ENCODE measurements around the gene IKBKE.

IKBKE gene

DNA sequence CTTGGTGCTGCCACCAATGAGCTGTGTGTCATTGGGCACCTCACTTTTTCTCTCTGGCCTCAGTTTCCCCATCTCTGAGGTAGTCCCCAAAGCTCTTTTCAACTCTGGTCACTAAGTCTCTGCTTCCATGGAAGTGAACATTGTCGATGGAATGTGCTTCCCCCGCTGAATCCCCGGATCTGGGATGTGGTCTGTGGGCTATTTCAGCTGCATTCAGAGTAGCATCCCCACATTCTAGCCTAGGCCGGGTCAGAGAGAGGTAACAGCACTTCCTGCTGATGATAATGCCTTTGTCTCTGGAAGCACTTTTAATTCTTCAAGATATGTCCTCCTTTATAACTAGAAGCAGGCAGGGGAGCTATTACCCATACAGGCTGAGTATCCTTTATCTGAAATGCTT is 66.9 kb downstream of the IKBKE start:
- H3K4me3 ChIP-seq (ENCODE audit: low read depth, low read length): no peak overlapping the region
- DNase-seq (ENCODE audit: low read depth): no peak
- in situ Hi-C loops (cut with HindIII; ENCODE audit: low sequenced_read_pairs): no loop called here
- TF ChIP-seq, protein P1, sequence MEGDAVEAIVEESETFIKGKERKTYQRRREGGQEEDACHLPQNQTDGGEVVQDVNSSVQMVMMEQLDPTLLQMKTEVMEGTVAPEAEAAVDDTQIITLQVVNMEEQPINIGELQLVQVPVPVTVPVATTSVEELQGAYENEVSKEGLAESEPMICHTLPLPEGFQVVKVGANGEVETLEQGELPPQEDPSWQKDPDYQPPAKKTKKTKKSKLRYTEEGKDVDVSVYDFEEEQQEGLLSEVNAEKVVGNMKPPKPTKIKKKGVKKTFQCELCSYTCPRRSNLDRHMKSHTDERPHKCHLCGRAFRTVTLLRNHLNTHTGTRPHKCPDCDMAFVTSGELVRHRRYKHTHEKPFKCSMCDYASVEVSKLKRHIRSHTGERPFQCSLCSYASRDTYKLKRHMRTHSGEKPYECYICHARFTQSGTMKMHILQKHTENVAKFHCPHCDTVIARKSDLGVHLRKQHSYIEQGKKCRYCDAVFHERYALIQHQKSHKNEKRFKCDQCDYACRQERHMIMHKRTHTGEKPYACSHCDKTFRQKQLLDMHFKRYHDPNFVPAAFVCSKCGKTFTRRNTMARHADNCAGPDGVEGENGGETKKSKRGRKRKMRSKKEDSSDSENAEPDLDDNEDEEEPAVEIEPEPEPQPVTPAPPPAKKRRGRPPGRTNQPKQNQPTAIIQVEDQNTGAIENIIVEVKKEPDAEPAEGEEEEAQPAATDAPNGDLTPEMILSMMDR (IDR thresholded peaks at IDR 0.05; ENCODE audit: low read depth, low read length, missing control alignments): no peak

DNA sequence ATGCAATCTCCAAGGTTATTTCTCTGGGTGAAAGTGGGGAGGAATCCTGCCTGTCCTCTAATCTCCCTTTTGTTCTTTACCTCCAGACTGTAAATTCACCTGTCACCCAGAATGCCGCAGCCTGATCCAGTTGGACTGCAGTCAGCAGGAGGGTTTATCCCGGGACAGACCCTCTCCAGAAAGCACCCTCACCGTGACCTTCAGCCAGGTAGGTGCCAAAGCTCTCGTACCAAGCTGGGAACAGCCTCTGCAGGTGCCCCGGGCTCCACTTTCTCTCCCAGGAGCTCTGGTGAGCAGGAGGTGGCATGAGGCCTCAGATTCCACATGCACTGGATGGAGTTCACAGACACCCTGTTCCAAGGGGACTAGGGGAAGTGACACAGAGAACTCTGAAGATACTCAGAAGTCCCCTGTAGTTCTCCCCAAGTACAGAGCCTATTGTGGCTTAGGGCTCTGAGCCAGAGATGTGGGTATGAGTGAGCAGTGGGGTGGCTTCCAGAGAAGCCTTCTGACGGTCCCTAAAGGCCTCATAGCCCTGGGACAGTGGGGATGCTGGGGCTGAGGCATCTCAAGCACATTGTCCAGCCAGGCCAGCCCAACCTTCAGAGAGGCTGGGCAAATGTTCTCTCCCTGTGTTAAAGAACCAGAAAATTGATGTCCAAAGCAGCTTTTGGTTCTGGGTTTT is 68.0 kb downstream of the IKBKE start:
- TF ChIP-seq, protein P1 (IDR thresholded peaks at IDR 0.05; ENCODE audit: low read depth, low read length, missing control alignments): no peak
- no peak for DNase-seq (ENCODE audit: low read depth)
- no peak overlapping the region for H3K4me3 ChIP-seq (ENCODE audit: low read depth, low read length)
- in situ Hi-C loops (cut with HindIII; ENCODE audit: low sequenced_read_pairs): no loop called here

DNA sequence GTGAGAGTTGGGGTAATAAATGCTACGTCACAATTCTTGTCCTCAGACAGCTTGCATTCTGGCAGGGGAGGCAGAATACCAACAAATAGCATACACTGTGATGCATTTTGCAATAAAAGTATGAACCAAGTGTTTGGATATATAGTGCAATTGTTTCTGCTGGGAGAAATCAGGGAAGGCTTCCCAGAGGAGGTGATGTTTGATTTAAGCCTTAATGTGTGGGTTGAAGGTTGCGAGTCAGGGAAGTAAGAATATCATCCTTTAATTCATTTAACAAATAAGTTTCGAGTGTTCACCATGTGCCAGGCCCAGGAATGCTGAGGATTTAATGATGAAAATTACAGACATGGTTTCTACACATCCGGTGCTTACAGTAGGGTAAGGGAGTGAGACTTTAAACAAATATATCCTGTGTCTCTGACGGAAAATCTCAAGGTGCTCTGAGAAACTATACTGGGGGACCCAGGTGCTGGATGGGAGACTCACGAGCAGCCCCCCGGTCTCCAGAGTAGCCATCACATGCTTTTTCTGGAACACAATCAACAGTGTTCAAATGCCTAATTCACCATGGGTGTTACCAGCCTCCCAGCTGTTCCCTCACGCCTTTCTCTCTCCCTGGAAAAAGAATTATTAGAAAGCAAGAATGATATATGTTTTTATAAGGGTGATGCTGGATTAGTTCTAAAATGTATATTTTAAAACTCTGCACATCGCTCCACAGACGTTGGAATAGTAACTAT is 68.8 kb downstream of the IKBKE start:
- no peak overlapping the region for H3K4me3 ChIP-seq (ENCODE audit: low read depth, low read length)
- no peak for DNase-seq (ENCODE audit: low read depth)
- TF ChIP-seq, protein P1 (IDR thresholded peaks at IDR 0.05; ENCODE audit: low read depth, low read length, missing control alignments): no peak
- in situ Hi-C loops (cut with HindIII; ENCODE audit: low sequenced_read_pairs): no loop called here

DNA sequence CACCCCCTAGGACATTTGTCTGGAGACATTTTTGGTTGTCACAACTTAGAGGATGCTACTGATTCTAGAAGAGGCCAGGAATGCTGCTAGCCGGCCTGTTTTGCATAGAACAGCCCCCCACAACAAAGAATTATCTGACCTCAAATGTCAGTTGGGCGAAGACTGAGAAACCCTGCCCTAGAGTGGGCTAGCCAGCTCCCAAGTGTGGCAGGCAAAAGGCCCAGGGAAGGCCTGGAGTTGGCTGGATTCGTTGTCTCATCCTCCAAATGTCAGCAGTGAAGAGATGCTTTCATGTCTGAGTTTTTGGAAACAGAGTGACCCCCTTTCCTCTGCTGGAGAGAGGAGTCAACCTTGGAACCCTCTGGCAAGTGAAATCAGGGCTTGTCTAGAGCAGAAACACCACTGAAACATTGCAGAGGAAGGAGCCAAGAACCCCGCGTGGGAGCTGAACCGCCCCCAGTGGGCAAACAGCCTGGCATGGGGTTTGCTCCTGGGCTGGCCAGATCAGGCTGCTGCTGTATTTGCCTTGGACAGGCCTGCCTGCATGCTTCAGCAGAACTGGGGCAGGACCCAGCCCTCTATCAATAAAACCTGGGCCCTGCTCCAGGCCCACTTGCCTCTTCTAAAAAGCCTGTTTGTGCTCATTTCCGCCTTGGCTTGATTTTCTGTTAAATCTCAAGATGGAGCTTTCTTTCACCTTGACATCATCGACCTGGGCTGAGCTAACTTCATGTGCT is 69.9 kb downstream of the IKBKE start:
- no peak for DNase-seq (ENCODE audit: low read depth)
- in situ Hi-C loops (cut with HindIII; ENCODE audit: low sequenced_read_pairs): no loop called here
- TF ChIP-seq, protein P1 (IDR thresholded peaks at IDR 0.05; ENCODE audit: low read depth, low read length, missing control alignments): no peak

DNA sequence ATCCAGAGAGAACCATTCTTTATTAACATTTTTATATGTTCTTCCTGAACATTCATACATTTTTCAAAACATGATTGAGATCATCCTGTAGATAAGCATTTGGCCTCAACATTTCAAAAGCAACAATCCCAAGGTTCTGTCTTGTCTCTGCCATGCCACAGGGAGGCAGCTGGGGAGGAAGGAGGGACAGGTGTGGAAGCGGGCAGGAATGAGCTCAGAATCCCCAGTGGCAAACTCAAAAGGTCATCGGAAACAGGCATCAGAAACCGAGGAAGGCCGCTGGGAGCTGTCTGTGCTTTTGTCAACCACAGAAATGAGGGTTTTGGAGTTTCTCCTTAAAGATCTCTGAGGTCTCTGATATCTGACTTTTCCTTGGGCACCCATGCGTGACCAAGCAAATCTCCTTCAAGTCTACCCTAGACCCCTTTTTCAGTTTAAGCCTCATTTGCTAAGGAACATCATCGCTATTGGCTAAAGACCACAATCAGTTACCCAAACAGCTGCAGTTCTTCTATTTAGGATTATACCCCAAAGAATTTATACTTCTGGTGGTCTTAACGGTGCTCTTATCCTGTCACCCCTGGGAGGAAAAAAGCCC is 71.1 kb downstream of the IKBKE start:
- in situ Hi-C loops (cut with HindIII; ENCODE audit: low sequenced_read_pairs): no loop called here
- TF ChIP-seq, protein P1 (IDR thresholded peaks at IDR 0.05; ENCODE audit: low read depth, low read length, missing control alignments): no peak
- no peak for DNase-seq (ENCODE audit: low read depth)
- H3K4me3 ChIP-seq (ENCODE audit: low read depth, low read length): no peak overlapping the region

More for the DNA sequence above, 69.9 kb downstream of the IKBKE start:
- H3K4me3 ChIP-seq (ENCODE audit: low read depth, low read length): no peak overlapping the region
